Left renal pelvis (tissue), 4 donors: ENCODE measurements around the gene LPP. TPM values are rescaled to one million over a fixed set of nuclear protein-coding genes. Genes with fewer than 3 reads are reported as not detected.

Experiments used
- DNase-seq, 4 donors: peaks; one replicate each; pipeline ENCODE4 v3.0.0-alpha.2; 2013; ENCODE audit warnings: low read depth in 4 of 4, low spot score in 3 of 4
- polyA plus RNA-seq, 4 donors: library from polyadenylated mRNA; unstranded; fragments of 120-200 nt; gene quantifications; one replicate each; pipeline ENCODE4 v1.2.1, GENCODE V29; 2013; ENCODE audit not compliant: insufficient read length in 4 of 4

The LPP gene
- polyA plus RNA-seq, 4 donors: 21.3 to 31.3 (median 25.6) TPM

GRCh38 chr3:188316021-188316722, 162.2 kb downstream of the LPP start:
- DNase-seq: no peak

DNA sequence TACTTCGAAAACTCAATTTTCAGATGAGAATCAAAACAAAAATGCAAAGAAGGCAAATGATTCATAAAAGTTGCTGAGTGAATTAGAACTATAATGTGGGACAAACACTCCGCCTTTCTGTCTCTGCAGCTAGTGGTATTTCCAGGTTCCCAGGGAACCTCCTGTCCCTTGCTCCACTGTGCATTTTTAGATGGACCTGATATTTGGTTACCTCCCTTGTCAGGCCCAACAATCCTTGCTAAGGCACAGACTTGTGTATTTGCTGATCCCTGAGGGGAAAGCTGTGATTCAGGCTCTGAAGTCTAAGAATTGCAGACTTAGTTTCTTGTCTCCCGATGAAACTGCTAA, 162.7 kb downstream of the LPP start:
- no peak for DNase-seq

GRCh38 chr3:188319569-188319968, 165.6 kb downstream of the LPP start:
- DNase-seq: no peak

GRCh38 chr3:188320757-188321156, 166.8 kb downstream of the LPP start:
- DNase-seq: no peak

DNA sequence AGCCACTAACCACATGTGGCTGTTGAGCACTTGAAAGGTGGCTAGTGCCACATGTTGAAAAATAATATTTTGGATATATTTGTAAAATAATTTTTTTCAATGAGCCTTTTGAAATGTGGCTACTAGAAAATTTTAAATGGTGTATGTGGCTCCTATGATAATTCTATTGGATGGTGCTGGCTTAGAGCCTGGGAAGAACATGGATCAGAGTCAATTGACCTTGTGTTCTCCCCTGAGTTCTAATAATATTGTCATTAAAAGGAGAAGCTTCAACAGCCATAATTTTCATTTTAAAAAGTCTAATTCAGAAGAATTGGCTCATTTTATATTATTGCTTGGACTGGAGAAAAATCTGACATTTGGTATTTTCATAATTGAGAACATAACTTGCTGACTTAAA, 167.3 kb downstream of the LPP start:
- DNase-seq: no peak

GRCh38 chr3:188322135-188322887, 168.4 kb downstream of the LPP start:
- DNase-seq: no peak

- no peak for DNase-seq
Measured at GRCh38 chr3:188323067-188323842, 169.3 kb downstream of the LPP start.

DNA sequence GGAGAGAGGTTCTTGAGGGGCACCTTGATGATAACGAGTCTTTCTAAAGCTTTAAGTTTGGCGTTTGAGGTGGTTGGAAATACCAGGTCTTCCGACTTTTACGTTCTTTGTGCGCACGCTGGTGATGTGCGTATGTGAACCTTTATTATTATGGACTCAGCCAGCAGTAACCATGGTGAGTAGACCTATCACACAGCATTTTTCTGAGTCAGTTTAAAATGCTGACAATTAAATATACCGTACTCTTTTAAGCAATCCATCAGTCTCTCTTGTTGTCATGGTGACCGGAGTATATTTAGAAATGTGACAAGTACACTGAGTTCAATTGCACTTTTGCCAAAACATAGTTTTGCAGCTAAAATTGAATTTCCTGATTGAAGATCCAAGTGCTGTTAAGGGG, 172.2 kb downstream of the LPP start:
- DNase-seq: no peak

DNA sequence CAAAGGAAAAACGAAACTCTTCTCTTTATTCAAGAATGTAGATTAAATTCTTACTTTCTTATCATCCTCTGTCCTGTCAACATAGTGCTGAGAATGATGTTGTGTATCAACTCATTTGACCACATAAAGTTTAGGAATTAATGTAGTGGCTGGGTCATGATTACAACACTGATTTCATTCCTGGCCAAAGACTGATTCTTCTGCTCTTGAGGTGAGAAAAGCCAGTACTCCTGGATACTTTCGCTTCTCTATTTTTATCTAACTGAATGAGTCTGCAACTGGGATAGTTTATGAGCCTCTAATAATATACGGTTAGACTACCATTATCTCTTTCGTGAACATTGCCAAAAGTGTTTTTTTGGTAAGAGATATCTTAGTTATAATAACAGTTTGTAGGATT, 173.0 kb downstream of the LPP start:
- DNase-seq: no peak

DNA sequence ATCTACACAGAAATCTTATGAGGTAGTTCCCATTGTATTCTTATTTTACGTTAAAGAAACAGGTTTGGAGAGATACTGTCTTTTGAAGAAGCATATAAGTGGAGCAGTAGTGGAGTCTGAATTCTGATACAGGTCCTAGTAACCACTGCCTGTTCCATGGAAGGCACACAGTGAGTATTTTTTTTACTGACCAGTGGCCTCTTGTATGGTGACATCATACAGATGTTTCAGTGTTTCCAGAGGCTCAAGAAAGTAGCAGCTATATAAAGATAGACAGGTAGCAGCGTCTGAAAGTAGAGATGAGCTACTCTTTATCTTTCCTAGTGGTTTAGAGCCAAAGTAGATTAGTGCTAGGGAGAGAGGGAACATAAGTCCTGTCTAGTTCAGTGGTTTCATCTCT, 173.5 kb downstream of the LPP start:
- no peak for DNase-seq

GRCh38 chr3:188330138-188330537, 176.2 kb downstream of the LPP start:
- no peak for DNase-seq

- DNase-seq: no peak
Measured at GRCh38 chr3:188331166-188331565, 177.2 kb downstream of the LPP start.

- DNase-seq: no peak
Measured at GRCh38 chr3:188332085-188332484, 178.1 kb downstream of the LPP start.

DNA sequence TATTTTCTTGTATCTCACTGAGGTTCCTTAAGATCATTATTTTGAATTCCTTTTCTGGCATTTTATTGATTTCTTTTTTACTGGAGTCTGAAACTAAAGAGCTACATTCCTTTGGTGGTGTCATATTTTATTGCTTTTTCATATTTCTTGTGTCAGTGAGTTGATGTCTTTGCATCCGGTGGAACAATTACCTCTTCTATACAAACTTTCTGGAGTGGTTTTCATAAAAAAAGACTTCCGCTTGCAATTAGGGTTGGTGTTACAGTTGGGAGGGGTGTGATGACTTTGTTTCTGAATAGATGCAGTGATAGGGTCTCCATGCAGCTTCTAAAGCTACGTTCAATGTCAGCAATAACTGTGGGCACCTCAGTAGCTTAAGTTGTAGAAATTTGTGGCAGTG, 181.7 kb downstream of the LPP start:
- no peak for DNase-seq

DNA sequence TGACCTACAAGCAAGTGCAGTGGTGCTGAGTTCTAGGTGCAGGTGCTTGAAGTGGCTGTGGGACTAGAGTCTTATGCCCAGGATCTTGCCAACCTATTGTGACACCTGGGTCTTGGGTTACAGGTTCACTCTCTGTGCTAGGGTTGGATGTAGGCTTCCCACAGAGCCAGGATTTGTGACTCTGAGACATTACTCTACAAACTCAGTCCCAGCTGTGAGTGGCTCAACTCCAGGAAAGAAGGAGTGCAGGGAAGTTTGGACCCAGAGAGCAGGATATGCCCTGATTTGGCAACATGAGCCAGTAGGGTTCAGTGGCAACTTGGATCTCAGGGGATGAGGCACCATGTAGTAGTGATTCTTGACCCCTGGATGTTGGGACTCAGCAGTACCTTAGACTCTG, 182.2 kb downstream of the LPP start:
- DNase-seq: no peak

DNA sequence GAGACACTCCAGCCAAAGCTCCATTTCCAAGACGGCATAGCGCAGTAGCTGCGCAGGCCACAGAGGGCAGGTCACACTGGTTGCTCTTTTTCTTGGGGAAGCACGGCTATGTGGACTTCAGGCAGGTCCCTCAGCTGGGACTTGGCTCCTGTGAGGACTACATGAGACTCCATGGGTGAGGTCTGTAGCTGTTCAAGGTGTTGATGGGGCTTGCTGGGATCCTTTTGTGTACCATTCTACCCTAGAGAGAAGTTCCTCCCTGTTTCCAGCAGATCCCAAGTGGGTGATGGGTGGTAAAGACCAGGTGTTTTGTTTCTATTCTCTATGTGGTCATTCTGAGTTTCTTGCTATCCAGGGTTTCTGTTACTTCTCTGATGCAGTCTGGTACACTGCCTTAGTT, 183.3 kb downstream of the LPP start:
- DNase-seq: no peak

DNA sequence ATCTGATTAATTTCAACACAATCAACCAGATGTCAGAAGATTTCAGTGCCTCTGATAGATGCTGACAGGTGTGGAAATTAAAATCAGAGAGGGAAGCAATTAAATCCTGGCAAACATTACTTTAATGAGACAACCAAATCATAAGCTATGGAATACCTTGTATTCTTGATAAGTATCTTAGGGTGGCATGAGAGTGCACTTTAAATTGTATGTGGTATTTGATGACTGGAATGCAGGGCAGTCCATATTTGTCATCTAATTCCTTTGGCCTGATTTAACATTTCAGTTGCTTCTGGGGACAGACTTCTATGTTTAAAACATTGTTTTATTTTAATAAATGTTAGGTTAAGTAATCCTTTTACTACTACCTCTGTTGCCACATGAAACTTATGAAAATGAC, 184.1 kb downstream of the LPP start:
- no peak for DNase-seq

DNA sequence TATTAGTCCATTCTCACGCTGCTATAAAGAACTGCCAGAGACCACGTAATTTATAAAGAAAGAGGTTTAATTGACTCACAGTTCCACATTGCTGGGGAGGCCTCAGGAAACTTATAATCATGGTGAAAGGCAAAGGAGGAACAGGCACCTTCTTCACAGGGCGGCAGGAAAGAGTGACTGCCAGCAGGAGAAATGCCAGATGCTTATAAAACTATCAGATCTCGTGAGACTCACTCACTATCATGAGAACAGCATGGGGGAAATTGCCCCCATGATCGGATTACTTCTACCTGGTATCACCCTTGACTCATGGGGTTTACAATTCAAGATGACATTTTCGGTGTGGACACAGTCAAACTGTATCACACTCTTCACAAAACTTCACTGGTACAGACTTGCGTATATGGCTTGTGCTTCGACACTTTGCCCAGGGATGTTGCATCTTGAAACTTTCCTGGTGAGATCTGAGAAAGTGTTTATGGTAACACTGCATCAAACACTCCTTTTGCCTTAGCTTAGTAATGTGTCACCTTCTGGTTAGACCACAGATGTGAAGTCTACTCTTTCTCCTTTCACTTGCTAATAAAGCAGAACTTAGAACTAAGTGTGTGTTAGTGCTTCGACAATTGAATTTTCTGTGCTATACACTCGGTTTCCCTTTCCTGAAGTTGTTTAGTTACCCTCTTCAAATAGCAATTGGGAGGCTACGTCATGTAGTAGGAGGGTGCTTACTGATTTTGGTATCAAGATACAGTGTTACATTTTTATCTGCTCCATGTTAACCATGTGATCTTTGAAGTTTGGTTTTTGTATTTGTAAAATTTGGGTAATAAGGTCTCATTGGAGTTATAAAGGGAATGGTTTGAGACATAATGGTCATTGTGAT, 185.7 kb downstream of the LPP start:
- DNase-seq: no peak

DNA sequence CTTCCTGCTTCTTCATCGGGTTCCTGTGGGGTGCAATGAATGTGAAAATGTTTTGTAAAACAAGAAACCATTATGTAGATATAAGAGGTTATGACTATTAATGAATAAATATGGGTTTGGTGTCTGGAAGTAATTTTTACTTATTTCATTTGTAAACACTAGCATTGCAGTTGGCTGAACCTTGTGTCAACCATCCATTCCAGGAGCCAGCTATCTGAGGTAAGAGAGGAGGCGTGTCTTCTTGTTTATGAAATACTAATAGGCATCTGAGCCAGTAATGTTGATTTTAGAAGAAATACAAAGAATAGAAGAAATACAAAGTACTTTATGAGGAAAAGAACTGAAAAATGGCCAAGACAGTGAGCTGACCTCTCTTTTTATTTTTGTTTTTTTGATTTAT, 187.5 kb downstream of the LPP start:
- no peak for DNase-seq

DNA sequence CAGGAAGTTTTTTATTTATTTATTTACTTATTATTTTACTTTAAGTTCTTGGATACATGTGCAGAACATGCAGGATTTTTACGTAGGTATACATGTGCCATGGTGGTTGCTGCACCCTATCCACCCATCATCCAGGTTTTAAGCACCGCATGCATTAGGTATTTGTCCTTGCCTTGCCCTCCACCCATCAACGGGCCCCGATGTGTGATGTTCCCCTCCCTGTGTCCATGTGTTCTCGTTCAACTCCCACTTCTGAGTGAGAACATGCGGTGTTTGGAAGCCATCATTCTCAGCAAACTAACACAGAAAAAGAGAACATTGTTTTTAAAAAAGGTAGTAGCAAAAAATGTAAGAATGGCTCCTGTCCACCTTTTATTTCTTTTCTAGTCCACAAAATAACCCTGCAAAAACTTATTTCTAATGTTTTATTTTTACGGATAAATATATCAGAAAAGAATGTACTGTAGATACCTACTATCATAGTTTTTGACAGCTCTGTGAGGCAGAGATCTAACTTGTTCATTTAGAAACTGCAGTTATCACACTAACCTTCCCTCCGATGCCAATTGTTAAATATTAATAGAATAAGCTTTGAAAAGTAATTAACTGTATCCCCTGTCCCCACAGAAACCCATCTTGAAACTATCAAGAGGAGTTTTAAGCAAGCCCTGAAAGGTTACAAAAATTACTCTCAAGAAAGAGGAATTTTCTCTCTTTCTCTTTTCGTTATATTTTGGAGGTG, 189.2 kb downstream of the LPP start:
- DNase-seq: no peak
